AG04449 (cell line): ENCODE results near the gene ETV2.

Experiments used
- CTCF ChIA-PET: fragments of 350-600 bp; formaldehyde crosslinking; extraction: SDS; loops from one replicate; lab custom pipeline; 2021; ENCODE audit warnings: antibody characterized with exemption; lab: Yijun Ruan, JAX
- POLR2A ChIA-PET: fragments of 400-600, 350-600 bp; formaldehyde crosslinking; extraction: SDS; loops from one replicate; lab custom pipeline; 2020; ENCODE audit warnings: antibody characterized with exemption, inconsistent platforms; lab: Yijun Ruan, JAX
- DNase-seq: peaks from one replicate; pipeline ENCODE4 v3.0.0-alpha.2; 2010; ENCODE audit warnings: low read depth, low spot score
- H3K4me3 ChIP-seq: 2 replicates; pipeline ENCODE4 v1.5.1; 2011; ENCODE audit warnings: low read depth, mild to moderate bottlenecking, control low read depth, low read length
- TF ChIP-seq, protein P1 (sequence below): IDR thresholded peaks from one replicate; pipeline ENCODE4 v1.5.1; 2011; ENCODE audit warnings: mild to moderate bottlenecking, moderate library complexity, low read length, control low read depth, inconsistent platforms; ENCODE audit not compliant: insufficient read depth; ENCODE audit errors: missing control alignments

ETV2 gene

GRCh38 chr19:35623327-35624010, 18.1 kb upstream of the ETV2 start:
- ChIA-PET POLR2A (no interaction called here), CTCF (interaction anchor here (0.9 kb wide), 1 partner anchor 75 kb away, joined by 3 read pairs; no protein-coding TSS in a partner anchor)
- TF ChIP-seq, protein P1, sequence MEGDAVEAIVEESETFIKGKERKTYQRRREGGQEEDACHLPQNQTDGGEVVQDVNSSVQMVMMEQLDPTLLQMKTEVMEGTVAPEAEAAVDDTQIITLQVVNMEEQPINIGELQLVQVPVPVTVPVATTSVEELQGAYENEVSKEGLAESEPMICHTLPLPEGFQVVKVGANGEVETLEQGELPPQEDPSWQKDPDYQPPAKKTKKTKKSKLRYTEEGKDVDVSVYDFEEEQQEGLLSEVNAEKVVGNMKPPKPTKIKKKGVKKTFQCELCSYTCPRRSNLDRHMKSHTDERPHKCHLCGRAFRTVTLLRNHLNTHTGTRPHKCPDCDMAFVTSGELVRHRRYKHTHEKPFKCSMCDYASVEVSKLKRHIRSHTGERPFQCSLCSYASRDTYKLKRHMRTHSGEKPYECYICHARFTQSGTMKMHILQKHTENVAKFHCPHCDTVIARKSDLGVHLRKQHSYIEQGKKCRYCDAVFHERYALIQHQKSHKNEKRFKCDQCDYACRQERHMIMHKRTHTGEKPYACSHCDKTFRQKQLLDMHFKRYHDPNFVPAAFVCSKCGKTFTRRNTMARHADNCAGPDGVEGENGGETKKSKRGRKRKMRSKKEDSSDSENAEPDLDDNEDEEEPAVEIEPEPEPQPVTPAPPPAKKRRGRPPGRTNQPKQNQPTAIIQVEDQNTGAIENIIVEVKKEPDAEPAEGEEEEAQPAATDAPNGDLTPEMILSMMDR = no peak
- H3K4me3 ChIP-seq = no peak overlapping the region
- no peak for DNase-seq

DNA sequence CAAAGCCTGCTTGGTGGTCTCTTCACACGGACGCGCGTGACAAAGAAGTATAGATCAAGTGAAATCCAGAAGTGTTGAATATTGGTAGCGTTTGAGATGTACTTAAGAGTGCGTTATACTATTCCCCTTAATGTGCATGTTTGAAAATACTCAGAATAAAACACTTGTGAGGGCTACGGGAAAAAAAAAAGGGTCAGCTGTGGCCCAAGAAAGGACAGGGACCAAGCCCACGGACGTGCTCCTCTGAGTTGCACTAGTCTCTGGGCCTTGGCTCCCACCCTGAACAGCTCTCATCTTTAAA, 13.3 kb upstream of the ETV2 start:
- peak overlapping the region; percentile 57 for H3K4me3 ChIP-seq
- CTCF ChIA-PET = no interaction called here
- DNase-seq = no peak
- POLR2A ChIA-PET = no interaction called here
- TF ChIP-seq, protein P1 = no peak

GRCh38 chr19:35628565-35629331, 12.8 kb upstream of the ETV2 start, which contains the start of gene RBM42:
Gene RBM42 (plus strand): TSS chr19:35629036. CDS start chr19:35629154, 118 bp downstream.
- TF ChIP-seq, protein P1 = no peak
- CTCF ChIA-PET = no interaction called here
- POLR2A ChIA-PET = no interaction called here

GRCh38 chr19:35629332-35629633, 12.3 kb upstream of the ETV2 start:
- CTCF ChIA-PET = no interaction called here
- DNase-seq = no peak
- POLR2A ChIA-PET = no interaction called here
- TF ChIP-seq, protein P1 = no peak
- H3K4me3 ChIP-seq = peak overlapping the region; percentile 98

More at GRCh38 chr19:35628565-35629331, 12.8 kb upstream of the ETV2 start, which contains the start of gene RBM42:
- H3K4me3 ChIP-seq = peak within 1 kb of the TSS; percentile 98
- DNase-seq = peak; percentile 94

DNA sequence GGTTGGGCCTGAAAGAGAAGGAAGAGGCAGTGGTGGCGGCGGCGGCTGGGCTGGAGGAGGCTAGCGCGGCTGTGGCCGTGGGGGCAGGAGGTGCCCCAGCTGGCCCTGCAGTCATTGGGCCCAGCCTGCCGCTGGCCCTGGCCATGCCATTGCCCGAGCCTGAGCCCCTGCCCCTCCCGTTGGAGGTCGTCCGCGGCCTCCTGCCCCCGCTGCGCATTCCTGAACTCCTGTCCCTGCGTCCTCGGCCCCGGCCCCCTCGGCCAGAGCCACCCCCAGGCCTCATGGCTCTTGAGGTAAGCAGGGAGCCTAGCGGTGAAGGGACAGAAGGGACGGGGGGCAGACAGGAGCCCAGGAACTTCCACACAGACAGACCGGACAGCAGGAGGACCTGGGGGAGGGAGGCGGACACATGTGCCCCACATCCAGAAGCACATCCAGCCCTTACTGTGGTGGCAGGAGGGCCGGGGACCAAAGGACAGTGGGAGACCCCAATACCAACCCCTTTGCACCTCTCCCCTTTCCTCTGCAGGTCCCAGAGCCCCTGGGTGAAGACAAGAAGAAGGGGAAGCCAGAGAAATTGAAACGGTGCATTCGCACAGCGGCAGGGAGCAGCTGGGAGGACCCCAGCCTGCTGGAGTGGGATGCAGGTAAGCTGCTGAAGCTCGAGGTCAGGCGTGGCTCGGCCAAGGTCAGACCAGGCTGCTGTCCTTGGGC, 7.7 kb upstream of the ETV2 start:
- DNase-seq = no peak
- POLR2A ChIA-PET = no interaction called here
- CTCF ChIA-PET = no interaction called here
- TF ChIP-seq, protein P1 = no peak
- H3K4me3 ChIP-seq = no peak overlapping the region

DNA sequence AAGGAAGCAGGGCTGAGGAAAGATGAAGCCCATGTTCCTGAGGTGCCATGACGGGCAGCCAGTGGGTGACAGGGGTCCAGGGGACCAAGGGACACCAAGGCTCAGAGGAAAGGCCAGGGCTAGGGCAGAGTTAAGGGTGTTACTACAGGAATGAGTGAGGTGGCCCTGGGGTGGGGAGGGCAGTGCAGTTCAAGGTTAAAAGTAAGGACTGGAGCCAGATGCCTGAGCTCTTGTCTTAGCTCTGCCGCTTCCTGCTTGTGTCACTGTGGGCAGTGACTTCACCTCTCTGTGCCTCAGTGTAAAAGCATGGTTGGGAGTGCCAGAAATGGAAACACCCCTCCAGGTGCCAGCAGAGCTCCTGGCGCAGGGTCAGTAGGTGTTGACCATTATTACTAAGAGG, 4.9 kb upstream of the ETV2 start:
- TF ChIP-seq, protein P1 = no peak
- no peak overlapping the region for H3K4me3 ChIP-seq
- ChIA-PET POLR2A (interaction anchor here (0.8 kb wide), 1 partner anchor 12 kb away, joined by 3 read pairs; no protein-coding TSS in a partner anchor), CTCF (no interaction called here)
- no peak for DNase-seq
